RWPE2 (cell line): ENCODE results near the gene MYEOV.

Source experiments
- ATAC-seq: fragments of 200-7000 bp; cut with Tn5 transposase; 3 replicates; pipeline ENCODE4 v1.9.1; 2021; ENCODE audit warnings: low read depth
- DNase-seq: peaks from one replicate; pipeline ENCODE4 v3.0.0-alpha.2; 2020; ENCODE audit warnings: low spot score
- H3K27ac ChIP-seq: fragments of 450-650 bp; 2 replicates; pipeline ENCODE4 v1.5.1; 2017; ENCODE audit warnings: mild to moderate bottlenecking; ENCODE audit not compliant: poor library complexity, severe bottlenecking
- H3K27me3 ChIP-seq: fragments of 250-450 bp; sonication (Bioruptor Pico); 2 replicates; pipeline ENCODE4 v1.5.1; 2021; ENCODE audit warnings: mild to moderate bottlenecking, moderate library complexity; ENCODE audit not compliant: insufficient read depth, poor library complexity, severe bottlenecking
- H3K36me3 ChIP-seq: fragments of 250-450 bp; sonication (Bioruptor Pico); 2 replicates; pipeline ENCODE4 v1.5.1; 2020; ENCODE audit warnings: low read depth, mild to moderate bottlenecking, moderate library complexity
- H3K4me1 ChIP-seq: fragments of 250-450 bp; sonication (Bioruptor Pico); 2 replicates; pipeline ENCODE4 v1.5.1; 2021; ENCODE audit warnings: mild to moderate bottlenecking, moderate library complexity; ENCODE audit not compliant: insufficient read depth, poor library complexity, severe bottlenecking
- H3K4me3 ChIP-seq: fragments of 250-450 bp; sonication (Bioruptor Pico); 2 replicates; pipeline ENCODE4 v1.5.1; 2021; ENCODE audit warnings: mild to moderate bottlenecking, moderate library complexity; ENCODE audit not compliant: severe bottlenecking
- H3K9me3 ChIP-seq: fragments of 250-450 bp; sonication (Bioruptor Pico); 2 replicates; pipeline ENCODE4 v1.5.1; 2021; ENCODE audit warnings: mild to moderate bottlenecking, moderate library complexity; ENCODE audit not compliant: severe bottlenecking
- TF ChIP-seq, protein P1 (sequence below): fragments of 450-650 bp; IDR thresholded peaks from one replicate; pipeline ENCODE4 v1.5.1; 2017; ENCODE audit warnings: mild to moderate bottlenecking, moderate library complexity; ENCODE audit not compliant: poor library complexity, severe bottlenecking

The MYEOV gene

DNA sequence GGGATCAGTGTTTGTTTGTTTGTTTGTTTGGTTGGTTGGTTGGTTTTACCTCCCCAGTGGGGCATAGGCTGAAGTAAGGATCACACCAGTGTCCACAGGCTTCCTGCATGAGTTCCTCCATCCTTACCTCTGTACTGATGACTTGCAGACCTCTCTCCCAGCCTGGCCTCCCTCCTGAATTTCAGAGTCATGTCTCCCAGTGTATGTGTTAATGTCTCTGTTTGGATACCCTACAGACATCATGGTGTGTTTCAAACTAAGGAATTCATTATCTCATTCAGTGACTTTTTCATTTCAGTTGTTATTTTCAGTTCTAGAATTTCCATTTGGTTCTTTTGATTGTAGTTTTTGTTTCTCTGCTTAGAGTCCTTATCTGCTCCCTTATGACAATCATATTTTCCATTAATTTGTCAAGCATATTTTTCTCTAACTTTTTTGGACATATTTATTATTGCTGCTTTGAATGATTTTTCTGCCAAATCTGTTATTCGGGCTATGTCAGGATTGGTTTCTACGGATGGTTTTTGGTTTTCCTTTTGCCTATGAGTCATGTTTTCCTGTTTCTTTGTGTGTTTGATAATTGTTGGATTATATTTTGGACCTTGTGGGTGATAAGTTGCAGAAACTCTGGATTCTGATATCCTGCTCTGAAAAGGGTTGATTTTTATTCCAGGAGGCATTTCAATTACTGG, 23.6 kb downstream of the MYEOV start:
- no peaks in the 10 kb centered on the region for H3K27me3 ChIP-seq
- H3K4me1 ChIP-seq: peaks cover 13% of the 10 kb centered on the region
- no peaks in the 10 kb centered on the region for H3K9me3 ChIP-seq
- TF ChIP-seq, protein P1, sequence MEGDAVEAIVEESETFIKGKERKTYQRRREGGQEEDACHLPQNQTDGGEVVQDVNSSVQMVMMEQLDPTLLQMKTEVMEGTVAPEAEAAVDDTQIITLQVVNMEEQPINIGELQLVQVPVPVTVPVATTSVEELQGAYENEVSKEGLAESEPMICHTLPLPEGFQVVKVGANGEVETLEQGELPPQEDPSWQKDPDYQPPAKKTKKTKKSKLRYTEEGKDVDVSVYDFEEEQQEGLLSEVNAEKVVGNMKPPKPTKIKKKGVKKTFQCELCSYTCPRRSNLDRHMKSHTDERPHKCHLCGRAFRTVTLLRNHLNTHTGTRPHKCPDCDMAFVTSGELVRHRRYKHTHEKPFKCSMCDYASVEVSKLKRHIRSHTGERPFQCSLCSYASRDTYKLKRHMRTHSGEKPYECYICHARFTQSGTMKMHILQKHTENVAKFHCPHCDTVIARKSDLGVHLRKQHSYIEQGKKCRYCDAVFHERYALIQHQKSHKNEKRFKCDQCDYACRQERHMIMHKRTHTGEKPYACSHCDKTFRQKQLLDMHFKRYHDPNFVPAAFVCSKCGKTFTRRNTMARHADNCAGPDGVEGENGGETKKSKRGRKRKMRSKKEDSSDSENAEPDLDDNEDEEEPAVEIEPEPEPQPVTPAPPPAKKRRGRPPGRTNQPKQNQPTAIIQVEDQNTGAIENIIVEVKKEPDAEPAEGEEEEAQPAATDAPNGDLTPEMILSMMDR: no peak
- H3K36me3 ChIP-seq: no peaks in the 10 kb centered on the region
- no peak overlapping the region for H3K27ac ChIP-seq
- H3K4me3 ChIP-seq: no peak overlapping the region
- peak; percentile 9 for DNase-seq
- no peak for ATAC-seq

DNA sequence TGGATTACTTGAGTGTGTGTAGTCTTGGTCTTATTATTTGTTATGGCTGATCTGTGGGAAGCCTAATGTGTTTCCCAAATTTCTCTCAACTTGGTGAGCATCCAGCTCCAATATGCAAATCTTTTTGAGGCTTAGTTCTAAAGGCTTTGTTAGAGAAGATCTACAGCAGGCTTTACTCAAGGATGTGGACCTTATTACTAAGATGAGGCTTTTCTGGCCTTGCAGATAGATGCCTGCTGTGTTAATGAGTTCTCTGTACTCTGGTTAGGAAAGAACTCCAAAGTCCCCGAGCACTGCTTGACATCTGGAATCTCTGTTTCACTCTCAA, 24.1 kb downstream of the MYEOV start:
- DNase-seq (no peak), ATAC-seq (no peak)
- Histone ChIP-seq H3K4me3 (no peak overlapping the region), H3K36me3 (no peaks in the 10 kb centered on the region), H3K4me1 (peaks cover 13% of the 10 kb centered on the region), H3K27me3 (no peaks in the 10 kb centered on the region), H3K9me3 (no peaks in the 10 kb centered on the region), H3K27ac (no peak overlapping the region)
- TF ChIP-seq, protein P1: no peak

DNA sequence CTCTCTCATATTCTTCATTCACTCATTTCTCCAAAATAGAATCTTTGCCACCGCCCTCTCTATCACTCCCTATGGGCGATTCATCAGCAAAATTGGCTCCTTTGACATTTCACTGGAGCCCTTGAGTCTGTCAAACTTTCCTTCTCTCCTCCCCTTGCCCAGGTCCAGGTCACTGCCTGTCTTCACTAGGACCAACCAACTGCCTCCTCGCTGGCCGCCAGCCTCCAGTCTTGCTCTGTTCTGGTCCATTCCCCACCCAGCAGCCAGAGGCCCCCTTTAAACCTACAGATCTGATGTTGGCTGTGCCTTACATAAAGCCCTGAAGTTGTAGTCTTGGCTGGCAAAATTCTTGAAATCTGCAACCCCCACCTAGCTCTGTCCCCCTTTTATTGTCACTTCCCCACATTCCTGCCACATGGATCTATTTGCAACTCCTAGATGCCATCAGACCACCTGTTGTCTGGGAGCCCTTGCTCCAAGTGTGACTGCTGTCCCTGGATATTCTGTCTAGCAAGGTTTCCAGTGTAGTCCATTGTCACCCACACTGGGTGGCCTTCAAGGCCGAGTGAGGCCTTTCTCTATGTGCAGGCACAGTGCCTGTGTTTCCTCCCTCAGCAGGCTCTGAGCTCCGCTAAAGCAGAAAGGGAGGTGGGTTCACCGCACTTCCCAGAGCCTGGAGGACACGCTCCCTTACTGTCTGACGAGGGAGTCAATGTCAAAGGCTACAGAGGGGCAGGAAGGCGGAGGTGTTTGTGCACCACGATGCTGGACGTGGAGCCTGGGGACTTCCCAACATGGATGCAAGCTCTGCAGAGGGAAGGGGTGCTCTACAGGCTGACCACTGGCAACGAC, 25.5 kb downstream of the MYEOV start:
- peaks cover 13% of the 10 kb centered on the region for H3K4me1 ChIP-seq
- H3K27ac ChIP-seq: no peak overlapping the region
- no peaks in the 10 kb centered on the region for H3K27me3 ChIP-seq
- ATAC-seq (no peak), DNase-seq (peak; percentile 32)
- TF ChIP-seq, protein P1: no peak
- H3K36me3 ChIP-seq: no peaks in the 10 kb centered on the region
- H3K9me3 ChIP-seq: no peaks in the 10 kb centered on the region
- no peak overlapping the region for H3K4me3 ChIP-seq

DNA sequence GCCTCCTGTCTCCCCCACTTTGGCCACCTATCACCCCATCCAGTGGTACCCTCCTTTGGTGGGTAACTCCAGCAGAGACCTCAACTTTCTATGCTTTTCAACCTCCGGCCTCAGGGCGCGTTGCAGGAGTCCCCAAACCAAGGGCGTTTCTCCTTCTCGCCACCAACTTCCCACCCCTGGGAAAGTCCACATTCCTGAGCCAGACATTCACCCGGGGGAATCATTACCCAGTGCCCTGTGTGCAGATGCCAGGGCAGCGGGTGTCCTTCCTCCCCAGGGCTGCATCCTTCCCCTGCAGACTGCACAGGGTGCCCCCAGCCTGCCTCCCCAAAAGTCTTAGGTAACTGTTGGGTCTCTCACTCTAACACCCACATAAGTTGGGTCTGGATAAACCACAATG, 26.4 kb downstream of the MYEOV start:
- Histone ChIP-seq H3K4me1 (peaks cover 13% of the 10 kb centered on the region), H3K27me3 (no peaks in the 10 kb centered on the region), H3K36me3 (no peaks in the 10 kb centered on the region), H3K9me3 (no peaks in the 10 kb centered on the region), H3K4me3 (no peak overlapping the region), H3K27ac (no peak overlapping the region)
- TF ChIP-seq, protein P1: no peak
- DNase-seq (peak; percentile 35), ATAC-seq (no peak)
